HG03457 (cell line): Measurements from ENCODE around the gene XIAP.
"Not testable (repeated sequence)": the region's sequence is repeated elsewhere in the genome, so short reads cannot be mapped to it uniquely, and the experiment has no call there.

Experiments
- ATAC-seq: cut with Tn5 transposase; IDR thresholded peaks from one replicate; pipeline ENCODE4 v1.9.1; 2021; ENCODE audit warnings: moderate number of reproducible peaks; ENCODE audit not compliant: unreplicated experiment

The XIAP gene

GRCh38 chrX:123873956-123874355 lies 14.1 kb downstream of the XIAP start:
- no peak for ATAC-seq

- ATAC-seq = no peak
Measured at GRCh38 chrX:123876177-123876576, 16.3 kb downstream of the XIAP start.

GRCh38 chrX:123876844-123877243 lies 17.0 kb downstream of the XIAP start:
- no peak for ATAC-seq

- ATAC-seq = peak; percentile 80
Measured at GRCh38 chrX:123878252-123878721, 18.4 kb downstream of the XIAP start.

- no peak for ATAC-seq
Measured at GRCh38 chrX:123881330-123881729, 21.5 kb downstream of the XIAP start.

- ATAC-seq = no peak
Measured at GRCh38 chrX:123882391-123882790, 22.5 kb downstream of the XIAP start.

- no peak for ATAC-seq
Measured at GRCh38 chrX:123884809-123885408, 25.1 kb downstream of the XIAP start.

- no peak for ATAC-seq
Measured at GRCh38 chrX:123899701-123900100, 39.8 kb downstream of the XIAP start.

- not testable (repeated sequence) for ATAC-seq
Measured at GRCh38 chrX:123903261-123903660, 43.4 kb downstream of the XIAP start.

GRCh38 chrX:123905332-123905731 lies 45.5 kb downstream of the XIAP start:
- no peak for ATAC-seq

GRCh38 chrX:123906557-123907316 lies 46.9 kb downstream of the XIAP start:
- ATAC-seq = no peak

GRCh38 chrX:123909523-123909922 lies 49.7 kb downstream of the XIAP start:
- no peak for ATAC-seq

- ATAC-seq = no peak
Measured at GRCh38 chrX:123917069-123917468, 57.2 kb downstream of the XIAP start.

- no peak for ATAC-seq
Measured at GRCh38 chrX:123918106-123918721, 58.4 kb downstream of the XIAP start.

GRCh38 chrX:123920105-123920785 lies 60.4 kb downstream of the XIAP start:
- ATAC-seq = no peak

- ATAC-seq = no peak
Measured at GRCh38 chrX:123923211-123923610, 63.4 kb downstream of the XIAP start.

- no peak for ATAC-seq
Measured at GRCh38 chrX:123924186-123924585, 64.3 kb downstream of the XIAP start.

- no peak for ATAC-seq
Measured at GRCh38 chrX:123927845-123928244, 68.0 kb downstream of the XIAP start.

GRCh38 chrX:123932055-123932454 lies 72.2 kb downstream of the XIAP start:
- ATAC-seq = not testable (repeated sequence)

- no peak for ATAC-seq
Measured at GRCh38 chrX:123943074-123943473, 83.2 kb downstream of the XIAP start.

- ATAC-seq = no peak
Measured at GRCh38 chrX:123943488-123943887, 83.6 kb downstream of the XIAP start.
